ENCODE data around the gene PREX1.

DNA sequence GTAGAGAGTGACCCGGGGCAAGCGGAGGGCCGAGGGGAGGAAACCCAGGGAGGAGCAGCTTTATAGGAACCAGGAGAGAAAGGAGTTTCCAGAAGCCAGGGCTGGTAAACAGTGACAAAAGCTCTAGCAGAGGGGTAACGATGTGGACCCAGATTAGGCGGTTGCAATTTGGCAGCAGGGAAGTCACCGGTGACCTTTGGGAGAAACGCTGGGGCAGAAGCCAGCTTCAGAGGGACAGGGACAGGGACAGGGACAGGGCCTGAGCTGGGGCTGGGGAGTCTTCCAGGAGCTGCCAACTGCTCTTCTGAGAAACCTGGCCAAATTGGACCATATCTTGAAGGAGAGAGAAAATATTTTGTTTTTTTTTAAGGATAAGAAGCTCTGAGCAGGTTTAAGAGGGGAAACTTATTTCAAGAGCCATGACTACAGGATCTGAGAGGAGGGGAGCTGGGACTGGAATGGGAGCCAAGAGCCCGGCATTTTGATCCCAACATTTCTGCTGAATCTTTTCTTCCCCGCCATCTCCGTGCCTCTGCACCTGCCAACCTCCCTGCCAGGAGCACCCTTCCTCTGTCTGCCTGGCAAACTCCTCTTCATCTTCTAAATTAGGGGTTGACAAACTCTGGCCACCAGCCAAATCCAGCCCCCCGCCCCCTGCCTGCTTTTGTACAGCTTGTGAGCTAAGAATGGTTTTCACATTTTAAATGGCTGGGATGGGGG is 22.6 kb upstream of the PREX1 start:
- TF ChIP-seq, protein P1, sequence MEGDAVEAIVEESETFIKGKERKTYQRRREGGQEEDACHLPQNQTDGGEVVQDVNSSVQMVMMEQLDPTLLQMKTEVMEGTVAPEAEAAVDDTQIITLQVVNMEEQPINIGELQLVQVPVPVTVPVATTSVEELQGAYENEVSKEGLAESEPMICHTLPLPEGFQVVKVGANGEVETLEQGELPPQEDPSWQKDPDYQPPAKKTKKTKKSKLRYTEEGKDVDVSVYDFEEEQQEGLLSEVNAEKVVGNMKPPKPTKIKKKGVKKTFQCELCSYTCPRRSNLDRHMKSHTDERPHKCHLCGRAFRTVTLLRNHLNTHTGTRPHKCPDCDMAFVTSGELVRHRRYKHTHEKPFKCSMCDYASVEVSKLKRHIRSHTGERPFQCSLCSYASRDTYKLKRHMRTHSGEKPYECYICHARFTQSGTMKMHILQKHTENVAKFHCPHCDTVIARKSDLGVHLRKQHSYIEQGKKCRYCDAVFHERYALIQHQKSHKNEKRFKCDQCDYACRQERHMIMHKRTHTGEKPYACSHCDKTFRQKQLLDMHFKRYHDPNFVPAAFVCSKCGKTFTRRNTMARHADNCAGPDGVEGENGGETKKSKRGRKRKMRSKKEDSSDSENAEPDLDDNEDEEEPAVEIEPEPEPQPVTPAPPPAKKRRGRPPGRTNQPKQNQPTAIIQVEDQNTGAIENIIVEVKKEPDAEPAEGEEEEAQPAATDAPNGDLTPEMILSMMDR (IDR thresholded peaks at IDR 0.05): no peak
- no peak for TF ChIP-seq POLR2A (IDR thresholded peaks at IDR 0.05)
